ENCODE data around the gene PDE6G. TPM values are rescaled to one million over a fixed set of nuclear protein-coding genes. Genes with fewer than 3 reads are reported as not detected.

The PDE6G gene
- total and polyA plus RNA-seq, 2 of the 8 experiments (the other 6 are each of a cell fraction or from before 2014, with no cell fraction given): 5.8 to 12.9 TPM

DNA sequence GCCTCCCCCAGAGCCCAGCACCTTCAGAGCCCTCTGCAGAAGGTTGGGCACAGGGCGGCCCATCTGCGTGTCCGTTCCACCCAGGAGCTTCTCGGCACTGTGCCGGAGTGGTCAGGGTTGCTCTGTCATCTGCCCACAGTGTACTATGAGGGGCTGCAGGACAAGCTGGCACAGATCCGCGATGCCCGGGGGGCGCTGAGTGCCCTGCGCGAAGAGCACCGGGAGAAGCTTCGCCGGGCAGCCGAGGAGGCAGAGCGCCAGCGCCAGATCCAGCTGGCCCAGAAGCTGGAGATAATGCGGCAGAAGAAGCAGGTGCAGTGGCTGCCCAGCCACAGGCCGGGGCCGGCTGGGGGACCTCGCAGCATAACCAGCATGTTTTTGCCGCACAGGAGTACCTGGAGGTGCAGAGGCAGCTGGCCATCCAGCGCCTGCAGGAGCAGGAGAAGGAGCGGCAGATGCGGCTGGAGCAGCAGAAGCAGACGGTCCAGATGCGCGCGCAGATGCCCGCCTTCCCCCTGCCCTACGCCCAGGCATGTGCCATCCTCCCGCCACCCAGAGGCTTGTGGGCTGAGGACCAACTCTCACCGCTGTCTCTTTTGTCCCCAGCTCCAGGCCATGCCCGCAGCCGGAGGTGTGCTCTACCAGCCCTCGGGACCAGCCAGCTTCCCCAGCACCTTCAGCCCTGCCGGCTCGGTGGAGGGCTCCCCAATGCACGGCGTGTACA is 40.0 kb upstream of the PDE6G start:
- Histone ChIP-seq H4K91ac (replicated peaks; ENCODE audit: insufficient read length, low read length) (no peak overlapping the region), H2BK120ac (replicated peaks; ENCODE audit: low read depth, low read length) (no peak overlapping the region), H4K20me1 (replicated peaks in 1 of 2; ENCODE audit: control insufficient read depth in 1 of 2, insufficient read depth in 2 of 2, low read length in 2 of 2) (peaks cover 9 to 11% of the 10 kb centered on the region in 2 experiments), H3K4me2 (ENCODE audit: insufficient read depth in 1 of 2, low read depth in 2 of 2, low read length in 2 of 2) (no peak overlapping the region), H3K56ac (replicated peaks; ENCODE audit: insufficient read length, low read depth, low read length) (no peak overlapping the region), H3K9me3 (ENCODE audit: insufficient read depth in 2 of 2, low read depth in 1 of 2, low read length in 1 of 2) (no peaks in the 10 kb centered on the region), H3K27me3 (replicated peaks in 1 of 4; ENCODE audit: control insufficient read depth in 3 of 4, extremely low read depth in 1 of 4, insufficient read depth in 3 of 4, low read length in 3 of 4) (no peaks in the 10 kb centered on the region), H2BK20ac (ENCODE audit: low read length) (no peak overlapping the region), H3K4me1 (replicated peaks in 1 of 4; ENCODE audit: control insufficient read depth in 3 of 4, insufficient read depth in 4 of 4, low read length in 3 of 4) (peaks cover 0 to 3% (median 0%) of the 10 kb centered on the region in 4 experiments; a peak in 1 of 7 replicates), H3K79me1 (ENCODE audit: low read depth, low read length) (peaks cover 4% of the 10 kb centered on the region), H3K14ac (ENCODE audit: insufficient read length) (no peak overlapping the region), H3K4me3 (ENCODE audit: extremely low read depth in 1 of 4, insufficient read depth in 2 of 4, low read depth in 3 of 4, low read length in 4 of 4) (no peak overlapping the region), H3K4ac (replicated peaks; ENCODE audit: insufficient read length, low read depth, low read length) (no peak overlapping the region), H2BK12ac (ENCODE audit: low read depth, low read length) (no peak overlapping the region), H2AFZ (ENCODE audit: low read length) (no peak overlapping the region), H2BK15ac (ENCODE audit: low read length) (no peak overlapping the region), H4K5ac (ENCODE audit: insufficient read length, low read depth, low read length) (no peak overlapping the region), H3K27ac (ENCODE audit: low read depth, low read length) (no peak overlapping the region), H3K9ac (replicated peaks in 1 of 4; ENCODE audit: extremely low read depth in 1 of 4, low read depth in 3 of 4, low read length in 3 of 4) (no peak overlapping the region), H2AK5ac (ENCODE audit: low read depth, low read length) (no peak overlapping the region), H2BK5ac (ENCODE audit: low read depth, low read length) (no peak overlapping the region), H3K79me2 (ENCODE audit: control insufficient read depth in 1 of 2, insufficient read depth in 2 of 2, low read length in 2 of 2) (peaks cover 0 to 8% of the 10 kb centered on the region in 2 experiments; a peak in 2 of 4 replicates), H4K8ac (ENCODE audit: extremely low read depth, insufficient read depth, low read length) (no peak overlapping the region; the same call in 1 of the 2 replicates), H3K23me2 (ENCODE audit: low read depth, low read length) (no peaks in the 10 kb centered on the region), H3K36me3 (ENCODE audit: control insufficient read depth in 2 of 4, insufficient read depth in 4 of 4, low read length in 3 of 4) (peaks cover 2 to 50% (median 31%) of the 10 kb centered on the region in 4 experiments; a peak in 6 of 8 replicates), H3K23ac (ENCODE audit: insufficient read length) (no peak overlapping the region), H3K18ac (ENCODE audit: extremely low read depth, low read length) (no peak overlapping the region)
- CTCF ChIA-PET (ENCODE audit: partially characterized antibody): interaction anchor here (0.7 to 2.0 kb wide), 6 partner anchors 10 to 37 kb away, joined by 3 to 5 read pairs (median 4); no protein-coding TSS in a partner anchor
- 97% methylated on average over 39 of the region's 40 CpGs; no CpG with 5 or more reads in 1 of the 2 experiments for WGBS, 2 experiments (ENCODE audit: extremely low coverage in 1 of 2, insufficient coverage in 1 of 2, insufficient read length in 1 of 2, insufficient replicate concordance in 2 of 2, low coverage in 1 of 2, low lambda C conversion rate in 2 of 2, missing lambda C conversion rate in 1 of 2)
- no peak for FAIRE-seq
- POLR2A ChIA-PET (ENCODE audit: partially characterized antibody): interaction anchor here (1.1 to 28.4 kb wide), 6 partner anchors 13 to 49 kb away, joined by 3 to 436 read pairs (median 6); partner anchors contain the start of genes ARL16, CCDC137, HGS and MRPL12
- DNase-seq (ENCODE audit: low read depth in 1 of 2, low spot score in 2 of 2): no peak
- no peak for TF ChIP-seq KDM1A (IDR thresholded peaks at IDR 0.05; ENCODE audit: borderline replicate concordance, low read length)
- no peak for TF ChIP-seq E2F6 (IDR thresholded peaks at IDR 0.05)
- no peak for TF ChIP-seq ZNF274 (IDR thresholded peaks at IDR 0.05; ENCODE audit: borderline replicate concordance, extremely low read depth, low read length)
- TF ChIP-seq NRF1 (IDR thresholded peaks at IDR 0.05; ENCODE audit: low read depth, low read length): no peak
- TF ChIP-seq RBBP5 (IDR thresholded peaks at IDR 0.05; ENCODE audit: borderline replicate concordance, low read depth, low read length): no peak
- TF ChIP-seq EP300 (IDR thresholded peaks at IDR 0.05; ENCODE audit: borderline replicate concordance in 1 of 2, low read depth in 2 of 2, low read length in 2 of 2): no peak
- TF ChIP-seq GTF2F1 (IDR thresholded peaks at IDR 0.05; ENCODE audit: borderline replicate concordance, low read depth, low read length): no peak
- no peak for TF ChIP-seq SIN3A (conservative IDR thresholded peaks at IDR 0.05 in 1 of 2, IDR thresholded peaks at IDR 0.05 in 1 of 2; ENCODE audit: low read depth in 1 of 2, low read length in 2 of 2)
- TF ChIP-seq CHD2 (IDR thresholded peaks at IDR 0.05; ENCODE audit: low read length): no peak
- TF ChIP-seq POU5F1 (IDR thresholded peaks at IDR 0.05; ENCODE audit: low read depth, low read length): no peak
- TF ChIP-seq TAF7 (optimal IDR thresholded peaks at IDR 0.05; ENCODE audit: borderline replicate concordance, low read depth, low read length): no peak

All from H1 (cell line).